K562 (cell line): ENCODE results near the gene RIC8B. TPM values are rescaled to one million over a fixed set of nuclear protein-coding genes. Genes with fewer than 3 reads are reported as not detected.

Experiments used
- ATAC-seq: fragments of 200-7000 bp; cut with Tn5 transposase; 3 replicates; pipeline ENCODE4 v1.9.1; 2020; ENCODE audit warnings: moderate library complexity
- BruUV-seq: library from RNA; stranded (reverse); fragments of 400-500 nt; replicated peaks from 2 replicates; lab custom pipeline; 2021; lab: Mats Ljungman, UMichigan
- CTCF ChIA-PET: fragments of 300-600 bp; formaldehyde crosslinking; extraction: SDS; loops from one replicate; lab custom pipeline; 2021; ENCODE audit warnings: low intra/inter-chr PET ratio; lab: Yijun Ruan, JAX
- POLR2A ChIA-PET: fragments of 300-600, 350-650 bp; sonication (Branson Sonifier 250); formaldehyde crosslinking; extraction: SDS; loops from one replicate; lab custom pipeline; 2021; ENCODE audit warnings: antibody characterized with exemption, inconsistent platforms; lab: Yijun Ruan, JAX
- DNase-seq, 4 experiments: peaks; one replicate each; pipeline versions ENCODE4 v3.0.0 to v3.0.0-alpha.2; 2011 to 2018; ENCODE audit warnings: low spot score in 3 of 4, mixed read lengths in 3 of 4; ENCODE audit errors: extremely low read depth in 1 of 4
- FAIRE-seq: peaks from 2 replicates; lab custom pipeline; 2011; peaks lifted over from hg19 to GRCh38; lab: Jason Lieb, UNC
- H2AFZ ChIP-seq: 2 replicates; pipeline ENCODE4 v1.6.0; 2011; ENCODE audit warnings: low read depth, low read length, control low read depth, inconsistent platforms
- H3K27ac ChIP-seq: fragments of 200-600 bp; 3 replicates; pipeline ENCODE4 v1.8.0; 2011; ENCODE audit warnings: low read depth, mild to moderate bottlenecking, control low read depth, inconsistent platforms, low read length, moderate library complexity, mixed read lengths; ENCODE audit errors: extremely low read depth
- H3K27me3 ChIP-seq, 2 experiments: fragments of 300-600 bp in 1 of 2; 2 replicates in 1 of 2; 3 replicates in 1 of 2; pipeline versions ENCODE4 v1.6.0 to v1.8.0; 2011; ENCODE audit warnings: inconsistent platforms in 2 of 2, low read length in 2 of 2, mild to moderate bottlenecking in 1 of 2, mixed read lengths in 1 of 2, moderate library complexity in 1 of 2; ENCODE audit not compliant: control insufficient read depth in 2 of 2, insufficient read depth in 2 of 2
- H3K36me3 ChIP-seq: fragments of 300-600 bp; 3 replicates; pipeline ENCODE4 v1.8.0; 2011; ENCODE audit warnings: mild to moderate bottlenecking, low read length, inconsistent platforms; ENCODE audit not compliant: control insufficient read depth, insufficient read depth
- H3K4me1 ChIP-seq, 2 experiments: fragments of 200-600 bp in 1 of 2; replicated peaks in 1 of 2; 2 replicates in 1 of 2; 3 replicates in 1 of 2; pipeline versions ENCODE4 v1.5.1 to v1.8.0; 2011; ENCODE audit warnings: inconsistent platforms in 2 of 2, low read length in 2 of 2, mild to moderate bottlenecking in 1 of 2, mixed read lengths in 1 of 2, moderate library complexity in 1 of 2; ENCODE audit not compliant: control insufficient read depth in 2 of 2, insufficient read depth in 2 of 2
- H3K4me2 ChIP-seq: 2 replicates; pipeline ENCODE4 v1.6.1; 2011; ENCODE audit warnings: low read length, control low read depth, inconsistent platforms, mixed read lengths; ENCODE audit not compliant: insufficient read depth
- H3K4me3 ChIP-seq: fragments of 200-600 bp; sonication (generic), shearing (Covaris generic); 2 replicates; pipeline ENCODE4 v1.5.1; 2016; ENCODE audit warnings: control low read depth, inconsistent platforms
- H3K79me2 ChIP-seq: fragments of 200-600 bp; 3 replicates; pipeline ENCODE4 v1.8.0; 2011; ENCODE audit warnings: low read length, inconsistent platforms; ENCODE audit not compliant: control insufficient read depth, insufficient read depth
- H3K9ac ChIP-seq, 2 experiments: 2 replicates each; pipeline versions ENCODE4 v1.6.0 to v1.6.1; 2011; ENCODE audit warnings: low read depth in 2 of 2, low read length in 2 of 2, control low read depth in 1 of 2, inconsistent platforms in 1 of 2, mild to moderate bottlenecking in 1 of 2, mixed read lengths in 1 of 2; ENCODE audit not compliant: insufficient read depth in 1 of 2
- H3K9me1 ChIP-seq: one replicate; pipeline ENCODE4 v1.6.0; 2011; ENCODE audit warnings: inconsistent platforms, mild to moderate bottlenecking, low read length, moderate library complexity; ENCODE audit not compliant: control insufficient read depth, insufficient read depth
- H3K9me3 ChIP-seq: replicated peaks from 2 replicates; pipeline ENCODE4 v1.5.1; 2011; ENCODE audit warnings: low read depth, low read length, inconsistent platforms; ENCODE audit not compliant: control insufficient read depth, insufficient read depth
- H4K20me1 ChIP-seq: replicated peaks from 2 replicates; pipeline ENCODE4 v1.6.1; 2011; ENCODE audit warnings: low read length, inconsistent platforms, mixed read lengths; ENCODE audit not compliant: control insufficient read depth, insufficient read depth
- DDX20 ChIP-seq: fragments of 450-650 bp; IDR thresholded peaks from 2 replicates; pipeline ENCODE4 v1.6.1; 2016; ENCODE audit warnings: missing genetic modification characterization, low read depth, mild to moderate bottlenecking, missing compliant biosample characterization, moderate library complexity
- FOXM1 ChIP-seq, 2 experiments: fragments of 450-650 bp in 1 of 2; sonication (generic) in 1 of 2; formaldehyde crosslinking in 1 of 2; IDR thresholded peaks; 2 replicates each; pipeline versions ENCODE4 v1.6.1 to v1.9.0; 2017 to 2022; ENCODE audit warnings: low read depth in 2 of 2, mild to moderate bottlenecking in 2 of 2, missing genetic modification reagents in 1 of 2, moderate library complexity in 1 of 2
- IRF2 ChIP-seq: sonication (generic); formaldehyde crosslinking; IDR thresholded peaks from 2 replicates; pipeline ENCODE4 v1.8.1; 2022; ENCODE audit warnings: mild to moderate bottlenecking, missing genetic modification reagents
- MBD2 ChIP-seq: sonication (generic); IDR thresholded peaks from 2 replicates; pipeline ENCODE4 v1.6.1; 2016; ENCODE audit warnings: low read depth, borderline replicate concordance
- MEF2D ChIP-seq: conservative IDR thresholded peaks from 2 replicates; pipeline ENCODE4 v1.6.1; 2016; ENCODE audit warnings: low read depth, missing genetic modification characterization, missing compliant biosample characterization
- NCOR1 ChIP-seq: fragments of 450-650 bp; IDR thresholded peaks from 2 replicates; pipeline ENCODE4 v1.6.1; 2016; ENCODE audit warnings: mild to moderate bottlenecking, moderate library complexity
- NFIC ChIP-seq: fragments of 450-650 bp; IDR thresholded peaks from 2 replicates; pipeline ENCODE4 v1.6.1; 2017; ENCODE audit warnings: mild to moderate bottlenecking, inconsistent platforms
- NR1H2 ChIP-seq: sonication (generic); formaldehyde crosslinking; IDR thresholded peaks from 2 replicates; pipeline ENCODE4 v1.4.0; 2020; ENCODE audit warnings: mild to moderate bottlenecking, missing genetic modification reagents
- PHF21A ChIP-seq: fragments of 450-650 bp; IDR thresholded peaks from 2 replicates; pipeline ENCODE4 v1.6.1; 2017; ENCODE audit warnings: low read depth, borderline replicate concordance
- SIN3B ChIP-seq: fragments of 450-650 bp; IDR thresholded peaks from 2 replicates; pipeline ENCODE4 v1.6.1; 2017; ENCODE audit warnings: low read depth, mild to moderate bottlenecking, moderate library complexity
- SMAD4 ChIP-seq: fragments of 250-450 bp; sonication (Bioruptor Pico); conservative IDR thresholded peaks from 2 replicates; pipeline ENCODE4 v1.8.0; 2021; ENCODE audit warnings: inconsistent platforms, mild to moderate bottlenecking, moderate library complexity
- TAF7 ChIP-seq: fragments of 450-650 bp; IDR thresholded peaks from 2 replicates; pipeline ENCODE4 v1.6.1; 2016; ENCODE audit warnings: missing genetic modification characterization, missing compliant biosample characterization
- TCF7 ChIP-seq: sonication (generic); IDR thresholded peaks from 2 replicates; pipeline ENCODE4 v1.6.1; 2016; ENCODE audit warnings: antibody characterized with exemption, borderline replicate concordance
- TFAM ChIP-seq: fragments of 250-450 bp; sonication (Bioruptor Pico); conservative IDR thresholded peaks from 2 replicates; pipeline ENCODE4 v1.5.0; 2021; ENCODE audit warnings: mild to moderate bottlenecking, moderate library complexity
- TRIM24 ChIP-seq, 2 experiments: fragments of 450-650 bp; IDR thresholded peaks; 2 replicates each; pipeline ENCODE4 v1.6.1; 2016
- ZNF232 ChIP-seq: sonication (generic); formaldehyde crosslinking; IDR thresholded peaks from 2 replicates; pipeline ENCODE4 v1.8.0; 2022; ENCODE audit warnings: mild to moderate bottlenecking, missing genetic modification reagents
- WGBS: fragments of 100-300 bp; shearing (Covaris generic); methylation state at CpG from one replicate; pipeline ENCODE4 v1.1.6; 2016; ENCODE audit warnings: low coverage, mixed read lengths; ENCODE audit not compliant: insufficient coverage; ENCODE audit errors: missing lambda C conversion rate; 5-methylcytosine and 5-hydroxymethylcytosine counted together
- in situ Hi-C: fragments of 300-500 bp; cut with MboI; formaldehyde crosslinking; loops from 4 replicates; pipeline ENCODE4 v1.15.0; 2018; ENCODE audit warnings: inconsistent platforms, mixed read lengths
- intact Hi-C: fragments of 100-400 bp; cut with micrococcal nuclease; formaldehyde crosslinking; loops from 2 replicates; pipeline ENCODE4 v1.14.2; 2022
- polyA plus RNA-seq, 8 experiments: library from polyadenylated mRNA; depleted of rRNA in 4 of 8; stranded (reverse) in 5 of 8; unstranded in 3 of 8; fragments of >200 nt; fragmentation: Nextera tagmentation in 2 of 8; fragmentation: Illumina TruSeq in 1 of 8; extraction: Ambion mirVana in 2 of 8; extraction: Trizol in 1 of 8; gene quantifications; 2 replicates each; pipeline versions ENCODE4 v1.2.1 to v1.2.3, GENCODE V29; 2011 to 2014; ENCODE audit warnings: inconsistent platforms in 1 of 8, missing spikeins in 1 of 8
- total RNA-seq, 7 experiments: library from RNA; depleted of rRNA in 6 of 7; stranded (reverse); fragments of >200 nt in 6 of 7; fragmentation: Illumina TruSeq in 2 of 7; extraction: Trizol in 2 of 7; gene quantifications; 2 replicates each; pipeline versions ENCODE4 v1.2.1 to v1.2.3, GENCODE V29; 2011 to 2021; ENCODE audit warnings: low replicate concordance in 1 of 7
- TF ChIP-seq, protein P1 (sequence below): sonication (generic); formaldehyde crosslinking; IDR thresholded peaks from 2 replicates; pipeline ENCODE4 v1.9.0; 2022; ENCODE audit warnings: mild to moderate bottlenecking, missing genetic modification reagents
- TF ChIP-seq, protein P2 (sequence below): fragments of 250-450 bp; sonication (Bioruptor Pico); IDR thresholded peaks from 2 replicates; pipeline ENCODE4 v1.4.0; 2020; ENCODE audit warnings: borderline replicate concordance

Gene RIC8B
- total and polyA plus RNA-seq, 9 of the 15 experiments (the other 6 are each of a cell fraction or from before 2014, with no cell fraction given) = 0.92 to 8.1 (median 4.8) TPM

DNA sequence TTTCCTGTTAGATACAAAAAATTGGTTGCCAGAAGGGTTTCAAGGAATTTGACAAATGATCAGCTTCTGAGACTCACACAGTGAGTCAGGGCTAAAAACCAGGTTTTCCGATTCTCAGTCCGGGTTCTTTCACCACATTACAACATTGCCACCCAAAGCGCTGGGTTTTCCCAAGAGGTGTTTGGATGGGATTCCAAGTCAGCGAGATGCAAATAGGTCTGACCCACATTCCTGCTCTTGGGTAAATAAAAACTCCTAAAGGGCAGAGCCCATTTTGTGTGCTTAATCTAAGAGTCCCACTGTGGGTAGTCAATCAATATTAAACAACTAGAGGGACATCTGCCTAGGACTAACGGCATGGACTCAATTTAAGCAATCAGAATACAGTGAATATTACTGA is 5.4 kb upstream of the RIC8B start:
- FAIRE-seq (no peak), DNase-seq (no peak), ATAC-seq (no peak)
- BruUV-seq = no TSS peak
- WGBS = 43% methylated on average over 4 of the region's 5 CpGs
- Histone ChIP-seq H3K9ac (no peak overlapping the region), H3K4me3 (no peak overlapping the region), H3K27me3 (no peaks in the 10 kb centered on the region), H4K20me1 (no peaks in the 10 kb centered on the region), H3K27ac (no peak overlapping the region), H3K4me2 (no peak overlapping the region), H3K9me1 (no peaks in the 10 kb centered on the region), H3K36me3 (no peaks in the 10 kb centered on the region), H3K9me3 (peaks cover 7% of the 10 kb centered on the region), H2AFZ (peak overlapping the region; percentile 63; the same call in 1 of the 2 replicates), H3K79me2 (no peaks in the 10 kb centered on the region), H3K4me1 (peaks cover 3 to 9% of the 10 kb centered on the region in 2 experiments; a peak in 3 of 5 replicates)
- intact Hi-C loops = no loop called here
- ChIA-PET POLR2A (no interaction called here), CTCF (no interaction called here)
- no peak for TF ChIP-seq IRF2
- TF ChIP-seq NR1H2 (CRISPR knock-in tag) = no peak
- no peak for TF ChIP-seq DDX20 (tag)
- TF ChIP-seq PHF21A = no peak
- TF ChIP-seq, protein P1, sequence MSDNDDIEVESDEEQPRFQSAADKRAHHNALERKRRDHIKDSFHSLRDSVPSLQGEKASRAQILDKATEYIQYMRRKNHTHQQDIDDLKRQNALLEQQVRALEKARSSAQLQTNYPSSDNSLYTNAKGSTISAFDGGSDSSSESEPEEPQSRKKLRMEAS = no peak
- no peak for TF ChIP-seq TAF7 (tag)
- TF ChIP-seq NFIC = no peak
- TF ChIP-seq, protein P2, sequence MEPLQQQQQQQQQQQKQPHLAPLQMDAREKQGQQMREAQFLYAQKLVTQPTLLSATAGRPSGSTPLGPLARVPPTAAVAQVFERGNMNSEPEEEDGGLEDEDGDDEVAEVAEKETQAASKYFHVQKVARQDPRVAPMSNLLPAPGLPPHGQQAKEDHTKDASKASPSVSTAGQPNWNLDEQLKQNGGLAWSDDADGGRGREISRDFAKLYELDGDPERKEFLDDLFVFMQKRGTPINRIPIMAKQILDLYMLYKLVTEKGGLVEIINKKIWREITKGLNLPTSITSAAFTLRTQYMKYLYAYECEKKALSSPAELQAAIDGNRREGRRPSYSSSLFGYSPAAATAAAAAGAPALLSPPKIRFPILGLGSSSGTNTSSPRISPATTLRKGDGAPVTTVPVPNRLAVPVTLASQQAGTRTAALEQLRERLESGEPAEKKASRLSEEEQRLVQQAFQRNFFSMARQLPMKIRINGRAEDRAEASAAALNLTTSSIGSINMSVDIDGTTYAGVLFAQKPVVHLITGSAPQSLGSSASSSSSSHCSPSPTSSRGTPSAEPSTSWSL (CRISPR knock-in tag) = no peak
- TF ChIP-seq SMAD4 (CRISPR knock-in tag) = no peak
- no peak for TF ChIP-seq TRIM24 (IDR thresholded peaks at IDR 0.05)
- no peak for TF ChIP-seq TFAM
- no peak for TF ChIP-seq FOXM1 (IDR thresholded peaks at IDR 0.05; ENCODE audit: low read depth)
- no peak for TF ChIP-seq FOXM1 (CRISPR knock-in tag; IDR thresholded peaks at IDR 0.05; ENCODE audit: low read depth)
- TF ChIP-seq TCF7 = no peak
- TF ChIP-seq ZNF232 (CRISPR knock-in tag) = no peak
- TF ChIP-seq SIN3B = no peak
- no peak for TF ChIP-seq MBD2
- no peak for TF ChIP-seq MEF2D (tag)
- TF ChIP-seq NCOR1 = no peak
- in situ Hi-C loops = no loop called here
